PC-9 (cell line): ENCODE results near the gene SLC27A2.

ENCODE experiments used
- EZH2 ChIP-seq: fragments of 200-600 bp; sonication (generic); IDR thresholded peaks from 2 replicates; pipeline ENCODE4 v1.8.0; 2017; ENCODE audit warnings: antibody characterized with exemption, low read depth
- TF ChIP-seq, protein P1 (sequence below): fragments of 200-600 bp; sonication (generic); conservative IDR thresholded peaks from 2 replicates; pipeline ENCODE4 v1.6.1; 2017; ENCODE audit warnings: mixed run types, antibody characterized with exemption, mild to moderate bottlenecking, moderate library complexity

GRCh38 chr15:50281427-50281826, 99.4 kb downstream of the SLC27A2 start:
- TF ChIP-seq, protein P1, sequence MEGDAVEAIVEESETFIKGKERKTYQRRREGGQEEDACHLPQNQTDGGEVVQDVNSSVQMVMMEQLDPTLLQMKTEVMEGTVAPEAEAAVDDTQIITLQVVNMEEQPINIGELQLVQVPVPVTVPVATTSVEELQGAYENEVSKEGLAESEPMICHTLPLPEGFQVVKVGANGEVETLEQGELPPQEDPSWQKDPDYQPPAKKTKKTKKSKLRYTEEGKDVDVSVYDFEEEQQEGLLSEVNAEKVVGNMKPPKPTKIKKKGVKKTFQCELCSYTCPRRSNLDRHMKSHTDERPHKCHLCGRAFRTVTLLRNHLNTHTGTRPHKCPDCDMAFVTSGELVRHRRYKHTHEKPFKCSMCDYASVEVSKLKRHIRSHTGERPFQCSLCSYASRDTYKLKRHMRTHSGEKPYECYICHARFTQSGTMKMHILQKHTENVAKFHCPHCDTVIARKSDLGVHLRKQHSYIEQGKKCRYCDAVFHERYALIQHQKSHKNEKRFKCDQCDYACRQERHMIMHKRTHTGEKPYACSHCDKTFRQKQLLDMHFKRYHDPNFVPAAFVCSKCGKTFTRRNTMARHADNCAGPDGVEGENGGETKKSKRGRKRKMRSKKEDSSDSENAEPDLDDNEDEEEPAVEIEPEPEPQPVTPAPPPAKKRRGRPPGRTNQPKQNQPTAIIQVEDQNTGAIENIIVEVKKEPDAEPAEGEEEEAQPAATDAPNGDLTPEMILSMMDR, result no peak
- no peak for TF ChIP-seq EZH2
